ENCODE measurements around the gene COL16A1.

DNA sequence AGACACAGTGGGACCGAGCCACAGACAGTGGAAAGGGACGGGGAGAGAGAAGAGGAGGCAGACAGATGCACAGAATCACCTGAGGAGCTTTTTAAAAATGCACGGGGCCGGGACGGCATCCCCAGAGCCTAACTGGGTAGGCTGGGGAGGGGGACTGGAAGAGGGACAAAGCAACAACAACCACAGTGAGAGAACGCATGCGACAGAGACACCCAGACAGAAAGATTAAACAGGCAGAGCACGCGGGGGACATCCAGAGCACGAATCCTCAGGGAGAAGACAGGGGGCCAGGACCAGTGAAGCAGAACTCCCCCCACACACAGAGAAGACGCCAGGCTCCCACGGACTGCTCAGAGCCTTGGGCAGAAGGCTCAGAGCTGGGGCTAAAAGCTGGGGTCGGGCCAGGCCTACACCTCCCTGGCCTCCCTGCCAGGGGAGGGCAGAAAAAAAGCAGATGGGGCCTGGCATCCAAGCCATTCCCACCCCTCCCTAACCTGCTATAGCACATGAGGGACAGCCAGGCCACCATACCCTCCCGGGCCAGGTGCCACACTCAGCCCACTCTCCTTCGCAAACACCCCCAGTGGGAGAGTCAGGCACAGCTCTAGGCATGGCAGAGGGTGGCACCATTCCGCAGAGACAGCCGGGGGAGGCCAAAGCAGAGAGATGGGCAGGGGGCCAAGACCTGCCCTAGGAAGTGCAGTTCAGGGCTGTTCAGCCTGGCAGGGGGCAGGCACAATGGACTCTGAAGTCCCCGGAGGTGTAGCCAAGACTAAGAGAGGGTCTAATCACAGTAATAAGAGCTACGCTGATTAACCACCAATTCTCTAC is 29.8 kb upstream of the COL16A1 start:
- TF ChIP-seq GATA2 (IDR thresholded peaks at IDR 0.05; ENCODE audit: low read depth, low read length): peak; percentile 43; the same call in 1 of the 2 replicates
- no peak for TF ChIP-seq GATA3 (IDR thresholded peaks at IDR 0.05; ENCODE audit: low read depth, low read length)

All from SH-SY5Y (cell line).